H1 (cell line): ENCODE data around the gene SESN1. TPM values are rescaled to one million over a fixed set of nuclear protein-coding genes. Genes with fewer than 3 reads are reported as not detected.

Source experiments
- CTCF ChIA-PET: fragments of 300-600 bp; sonication (Branson Sonifier 250); formaldehyde crosslinking; loops from one replicate; lab custom pipeline; 2021; ENCODE audit not compliant: partially characterized antibody; lab: Charles Lee
- POLR2A ChIA-PET: fragments of 300-600 bp; sonication (Branson Sonifier 250); formaldehyde crosslinking; loops from one replicate; lab custom pipeline; 2021; ENCODE audit warnings: inconsistent platforms; ENCODE audit not compliant: partially characterized antibody; lab: Charles Lee
- DNase-seq, 2 experiments: peaks; one replicate each; pipeline versions ENCODE4 v3.0.0 to v3.0.0-alpha.2; 2010 to 2022; ENCODE audit warnings: low spot score in 2 of 2, low read depth in 1 of 2, mixed read lengths in 1 of 2
- FAIRE-seq: peaks from 2 replicates; lab custom pipeline; 2011; peaks lifted over from hg19 to GRCh38; lab: Jason Lieb, UNC
- H2AFZ ChIP-seq: 2 replicates; pipeline ENCODE4 v1.8.1; 2012; ENCODE audit warnings: low read length, inconsistent platforms
- H2AK5ac ChIP-seq: 2 replicates; pipeline ENCODE4 v1.6.1; 2013; ENCODE audit warnings: low read depth, low read length
- H2BK120ac ChIP-seq: replicated peaks from 2 replicates; pipeline ENCODE3; 2013; ENCODE audit warnings: low read depth, low read length, inconsistent platforms
- H2BK12ac ChIP-seq: 2 replicates; pipeline ENCODE4 v1.6.1; 2013; ENCODE audit warnings: low read depth, low read length
- H2BK15ac ChIP-seq: 2 replicates; pipeline ENCODE4 v1.6.1; 2013; ENCODE audit warnings: low read length
- H2BK20ac ChIP-seq: 2 replicates; pipeline ENCODE4 v1.6.1; 2013; ENCODE audit warnings: low read length
- H2BK5ac ChIP-seq: 2 replicates; pipeline ENCODE4 v1.6.1; 2013; ENCODE audit warnings: low read depth, low read length
- H3K14ac ChIP-seq: 2 replicates; pipeline ENCODE4 v1.6.1; 2013; ENCODE audit warnings: inconsistent platforms; ENCODE audit not compliant: insufficient read length
- H3K18ac ChIP-seq: 2 replicates; pipeline ENCODE4 v1.6.1; 2013; ENCODE audit warnings: low read length; ENCODE audit errors: extremely low read depth
- H3K23ac ChIP-seq: 2 replicates; pipeline ENCODE4 v1.6.1; 2013; ENCODE audit warnings: inconsistent platforms; ENCODE audit not compliant: insufficient read length
- H3K23me2 ChIP-seq: 2 replicates; pipeline ENCODE4 v1.6.1; 2013; ENCODE audit warnings: low read depth, low read length
- H3K27ac ChIP-seq: 2 replicates; pipeline ENCODE4 v1.6.1; 2011; ENCODE audit warnings: low read depth, low read length, inconsistent platforms
- H3K27me3 ChIP-seq, 4 experiments: replicated peaks in 1 of 4; 1 replicate in 1 of 4; 2 replicates in 3 of 4; pipeline versions ENCODE4 v1.6.1 to v1.8.1; 2011 to 2013; ENCODE audit warnings: low read length in 3 of 4, mild to moderate bottlenecking in 3 of 4, inconsistent platforms in 2 of 4, mixed read lengths in 2 of 4, moderate library complexity in 1 of 4; ENCODE audit not compliant: control insufficient read depth in 3 of 4, insufficient read depth in 3 of 4; ENCODE audit errors: extremely low read depth in 1 of 4
- H3K36me3 ChIP-seq, 4 experiments: 2 replicates each; pipeline versions ENCODE4 v1.6.1 to v1.8.1; 2011 to 2013; ENCODE audit warnings: mild to moderate bottlenecking in 4 of 4, low read length in 3 of 4, moderate library complexity in 2 of 4, control low read depth in 1 of 4, inconsistent platforms in 1 of 4; ENCODE audit not compliant: insufficient read depth in 4 of 4, control insufficient read depth in 2 of 4
- H3K4ac ChIP-seq: replicated peaks from 2 replicates; pipeline ENCODE3; 2013; ENCODE audit warnings: low read length, low read depth, mixed read lengths, inconsistent platforms; ENCODE audit not compliant: insufficient read length
- H3K4me1 ChIP-seq, 4 experiments: replicated peaks in 1 of 4; 1 replicate in 1 of 4; 2 replicates in 3 of 4; pipeline versions ENCODE4 v1.6.1 to v1.8.1; 2011 to 2013; ENCODE audit warnings: low read length in 3 of 4, inconsistent platforms in 2 of 4, mixed read lengths in 1 of 4; ENCODE audit not compliant: insufficient read depth in 4 of 4, control insufficient read depth in 3 of 4
- H3K4me2 ChIP-seq, 2 experiments: 2 replicates each; pipeline versions ENCODE4 v1.6.1 to v1.8.1; 2011 to 2013; ENCODE audit warnings: low read depth in 2 of 2, low read length in 2 of 2, control low read depth in 1 of 2, inconsistent platforms in 1 of 2, mild to moderate bottlenecking in 1 of 2; ENCODE audit not compliant: insufficient read depth in 1 of 2
- H3K4me3 ChIP-seq, 4 experiments: fragments of 200-600, 300-600 bp in 1 of 4; sonication (generic), shearing (Covaris generic), sonication (Bioruptor Twin) in 1 of 4; 2 replicates each; pipeline versions ENCODE4 v1.5.1 to v1.8.1; 2011 to 2016; ENCODE audit warnings: low read length in 4 of 4, low read depth in 3 of 4, control low read depth in 2 of 4, inconsistent platforms in 2 of 4, mild to moderate bottlenecking in 2 of 4, mixed read lengths in 1 of 4, moderate library complexity in 1 of 4; ENCODE audit not compliant: insufficient read depth in 2 of 4; ENCODE audit errors: extremely low read depth in 1 of 4
- H3K56ac ChIP-seq: replicated peaks from 2 replicates; pipeline ENCODE3; 2013; ENCODE audit warnings: low read depth, mild to moderate bottlenecking, mixed read lengths, low read length, inconsistent platforms; ENCODE audit not compliant: insufficient read length
- H3K79me1 ChIP-seq: 2 replicates; pipeline ENCODE4 v1.6.1; 2013; ENCODE audit warnings: low read depth, low read length, control low read depth
- H3K79me2 ChIP-seq, 2 experiments: 2 replicates each; pipeline versions ENCODE4 v1.6.1 to v1.8.1; 2012 to 2013; ENCODE audit warnings: low read length in 2 of 2, mild to moderate bottlenecking in 2 of 2, inconsistent platforms in 1 of 2; ENCODE audit not compliant: insufficient read depth in 2 of 2, control insufficient read depth in 1 of 2
- H3K9ac ChIP-seq, 4 experiments: replicated peaks in 1 of 4; 1 replicate in 1 of 4; 2 replicates in 3 of 4; pipeline versions ENCODE4 v1.6.1 to v1.8.1; 2011 to 2013; ENCODE audit warnings: low read depth in 3 of 4, low read length in 3 of 4, control low read depth in 2 of 4, mild to moderate bottlenecking in 2 of 4, moderate library complexity in 2 of 4, inconsistent platforms in 1 of 4; ENCODE audit errors: extremely low read depth in 1 of 4
- H3K9me3 ChIP-seq, 2 experiments: 2 replicates each; pipeline versions ENCODE4 v1.6.1 to v1.8.1; 2012 to 2013; ENCODE audit warnings: mild to moderate bottlenecking in 2 of 2, moderate library complexity in 2 of 2, control low read depth in 1 of 2, inconsistent platforms in 1 of 2, low read depth in 1 of 2, low read length in 1 of 2, mixed read lengths in 1 of 2; ENCODE audit not compliant: insufficient read depth in 2 of 2
- H4K20me1 ChIP-seq, 2 experiments: replicated peaks in 1 of 2; 2 replicates each; pipeline versions ENCODE3 to v1.8.1; 2011 to 2013; ENCODE audit warnings: inconsistent platforms in 2 of 2, low read length in 2 of 2, mild to moderate bottlenecking in 1 of 2; ENCODE audit not compliant: insufficient read depth in 2 of 2, control insufficient read depth in 1 of 2
- H4K5ac ChIP-seq: 2 replicates; pipeline ENCODE4 v1.6.1; 2013; ENCODE audit warnings: low read length, low read depth, mixed read lengths, inconsistent platforms; ENCODE audit not compliant: insufficient read length
- H4K8ac ChIP-seq: 2 replicates; pipeline ENCODE4 v1.8.0; 2013; ENCODE audit warnings: mild to moderate bottlenecking, moderate library complexity, low read length, inconsistent platforms; ENCODE audit not compliant: insufficient read depth; ENCODE audit errors: extremely low read depth
- H4K91ac ChIP-seq: replicated peaks from 2 replicates; pipeline ENCODE3; 2013; ENCODE audit warnings: low read length, mixed read lengths, inconsistent platforms; ENCODE audit not compliant: insufficient read length
- BCL11A ChIP-seq, 2 experiments: IDR thresholded peaks; one replicate each; pipeline ENCODE4 v1.6.1; 2011; ENCODE audit warnings: low read depth in 2 of 2, low read length in 2 of 2, mild to moderate bottlenecking in 2 of 2
- E2F6 ChIP-seq: IDR thresholded peaks from 2 replicates; pipeline ENCODE4 v1.6.1; 2012; ENCODE audit warnings: inconsistent platforms
- NANOG ChIP-seq: IDR thresholded peaks from 2 replicates; pipeline ENCODE4 v1.6.1; 2011; ENCODE audit warnings: low read length, low read depth, mild to moderate bottlenecking, inconsistent platforms; ENCODE audit not compliant: insufficient read depth, poor library complexity, severe bottlenecking
- POLR2A ChIP-seq, 2 experiments: IDR thresholded peaks; 1 replicate in 1 of 2; 2 replicates in 1 of 2; pipeline ENCODE4 v1.6.1; 2011; ENCODE audit warnings: low read depth in 2 of 2, low read length in 2 of 2, mild to moderate bottlenecking in 2 of 2; ENCODE audit errors: control extremely low read depth in 1 of 2
- RXRA ChIP-seq: IDR thresholded peaks from 2 replicates; pipeline ENCODE4 v1.6.1; 2011; ENCODE audit warnings: low read depth, mild to moderate bottlenecking, low read length, moderate library complexity; ENCODE audit not compliant: insufficient read depth
- SIX5 ChIP-seq: IDR thresholded peaks from 2 replicates; pipeline ENCODE4 v1.6.1; 2011; ENCODE audit warnings: mild to moderate bottlenecking, low read depth, low read length
- SP1 ChIP-seq: IDR thresholded peaks from 2 replicates; pipeline ENCODE4 v1.6.1; 2011; ENCODE audit warnings: low read depth, low read length
- TCF12 ChIP-seq: IDR thresholded peaks from 2 replicates; pipeline ENCODE4 v1.6.1; 2011; ENCODE audit warnings: low read depth, mild to moderate bottlenecking, low read length
- YY1 ChIP-seq: IDR thresholded peaks from 2 replicates; pipeline ENCODE4 v1.6.1; 2011; ENCODE audit warnings: low read depth, mild to moderate bottlenecking, low read length
- WGBS, 2 experiments: shearing (Covaris generic) in 1 of 2; methylation state at CpG; one replicate each; pipeline versions ENCODE4 v1.1.6 to v1.1.7; 2013 to 2015; ENCODE audit warnings: low lambda C conversion rate in 2 of 2, mixed read lengths in 2 of 2, inconsistent platforms in 1 of 2, low coverage in 1 of 2, missing lambda C conversion rate in 1 of 2; ENCODE audit not compliant: insufficient replicate concordance in 2 of 2, insufficient coverage in 1 of 2, insufficient read length in 1 of 2; ENCODE audit errors: extremely low coverage in 1 of 2, missing lambda C conversion rate in 1 of 2; 5-methylcytosine and 5-hydroxymethylcytosine counted together
- polyA plus RNA-seq, 7 experiments: library from polyadenylated mRNA; depleted of rRNA in 3 of 7; stranded (reverse) in 5 of 7; unstranded in 2 of 7; fragments of >200 nt in 5 of 7; fragments of 200-250 nt in 2 of 7; gene quantifications; 1 replicate in 5 of 7; 2 replicates in 1 of 7; 4 replicates in 1 of 7; pipeline versions ENCODE4 v1.2.1 to v1.2.3, GENCODE V29; 2011 to 2013; ENCODE audit warnings: missing spikeins in 2 of 7, mixed read lengths in 2 of 7
- total RNA-seq: library from RNA; stranded (reverse); fragmentation: NEBNext Ultra II Directional; extraction: Animal tissue kit (Norgen Biotek cat#: 25700); gene quantifications from 2 replicates; pipeline ENCODE4 v1.2.1, GENCODE V29; 2021
- TF ChIP-seq, protein P1 (sequence below): IDR thresholded peaks from 2 replicates; pipeline ENCODE4 v1.6.1; 2011; ENCODE audit warnings: low read length, improper control_type of control experiment

Gene SESN1
- total and polyA plus RNA-seq, 2 of the 8 experiments (the other 6 are each of a cell fraction or from before 2014, with no cell fraction given) = 12.8 to 15.6 TPM

- CTCF ChIA-PET = interaction anchor here (0.6 to 1.0 kb wide), 2 partner anchors 23 to 26 kb away, joined by 3 to 5 read pairs; no protein-coding TSS in a partner anchor
- H3K14ac ChIP-seq = no peak overlapping the region
- TF ChIP-seq E2F6 (no peak), YY1 (no peak), RXRA (no peak), TCF12 (no peak), BCL11A (IDR thresholded peaks at IDR 0.05; ENCODE audit: low read depth in 2 of 2, low read length in 2 of 2) (no peak), NANOG (no peak), POLR2A (IDR thresholded peaks at IDR 0.05; ENCODE audit: control extremely low read depth in 1 of 2, low read depth in 2 of 2, low read length in 2 of 2) (no peak), SIX5 (no peak), SP1 (no peak)
- TF ChIP-seq, protein P1, sequence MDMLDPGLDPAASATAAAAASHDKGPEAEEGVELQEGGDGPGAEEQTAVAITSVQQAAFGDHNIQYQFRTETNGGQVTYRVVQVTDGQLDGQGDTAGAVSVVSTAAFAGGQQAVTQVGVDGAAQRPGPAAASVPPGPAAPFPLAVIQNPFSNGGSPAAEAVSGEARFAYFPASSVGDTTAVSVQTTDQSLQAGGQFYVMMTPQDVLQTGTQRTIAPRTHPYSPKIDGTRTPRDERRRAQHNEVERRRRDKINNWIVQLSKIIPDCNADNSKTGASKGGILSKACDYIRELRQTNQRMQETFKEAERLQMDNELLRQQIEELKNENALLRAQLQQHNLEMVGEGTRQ = no peak
These were observed 43.2 kb downstream of the SESN1 start for GRCh38 chr6:109051301-109052017.

More at GRCh38 chr6:109051301-109052017, 43.2 kb downstream of the SESN1 start:
- Histone ChIP-seq H3K27ac (no peak overlapping the region), H3K18ac (no peak overlapping the region), H3K4me2 (no peak overlapping the region), H3K9me3 (no peaks in the 10 kb centered on the region; a peak in 1 of 4 replicates), H3K56ac (no peak overlapping the region), H2BK12ac (no peak overlapping the region), H4K91ac (no peak overlapping the region), H3K27me3 (no peaks in the 10 kb centered on the region), H3K79me1 (no peaks in the 10 kb centered on the region), H4K8ac (no peak overlapping the region), H3K4ac (no peak overlapping the region), H3K9ac (no peak overlapping the region), H2BK120ac (no peak overlapping the region), H2AFZ (no peak overlapping the region), H3K4me3 (no peak overlapping the region), H3K36me3 (no peaks in the 10 kb centered on the region), H3K79me2 (no peaks in the 10 kb centered on the region), H3K4me1 (peaks cover 0 to 5% (median 3%) of the 10 kb centered on the region in 4 experiments; a peak in 4 of 7 replicates), H2BK15ac (no peak overlapping the region), H2AK5ac (no peak overlapping the region), H3K23ac (no peak overlapping the region), H2BK20ac (no peak overlapping the region), H2BK5ac (no peak overlapping the region), H3K23me2 (no peaks in the 10 kb centered on the region; the same call in 1 of the 2 replicates), H4K5ac (no peak overlapping the region), H4K20me1 (no peaks in the 10 kb centered on the region)
- WGBS, 2 experiments = 84% methylated on average over 1 of the region's 1 CpG; no CpG with 5 or more reads in 1 of the 2 experiments
- FAIRE-seq (no peak), DNase-seq (no peak)
- POLR2A ChIA-PET = no interaction called here
